CD4-positive, alpha-beta T cell (primary cell): Measurements from ENCODE around the gene NDUFC1. TPM values are rescaled to one million over a fixed set of nuclear protein-coding genes. Genes with fewer than 3 reads are reported as not detected.

Experiments
- ATAC-seq: fragments of 200-7000 bp; cut with Tn5 transposase; one replicate; pipeline ENCODE4 v1.10.0; 2022; ENCODE audit warnings: mild to moderate bottlenecking; ENCODE audit not compliant: poor library complexity
- CTCF ChIA-PET: fragments of 350-600 bp; sonication (Branson Sonifier 250); formaldehyde crosslinking; loops from one replicate; lab custom pipeline; 2021; ENCODE audit warnings: antibody characterized with exemption, inconsistent platforms; lab: Charles Lee
- POLR2A ChIA-PET: fragments of 350-600 bp; sonication (Branson Sonifier 250); formaldehyde crosslinking; loops from one replicate; lab custom pipeline; 2021; ENCODE audit warnings: antibody characterized with exemption, inconsistent platforms; lab: Charles Lee
- DNase-seq, 14 experiments: peaks; one replicate each; pipeline ENCODE4 v3.0.0-alpha.2; 2013 to 2020; ENCODE audit warnings: mixed read lengths in 2 of 14
- H3K27ac ChIP-seq, 2 donors: one replicate each; pipeline versions ENCODE4 v1.5.1 to v1.7.0; 2013; ENCODE audit warnings: low read length in 2 of 2, low read depth in 1 of 2, mild to moderate bottlenecking in 1 of 2
- H3K27me3 ChIP-seq, 2 experiments: 1 replicate in 1 of 2; 2 replicates in 1 of 2; pipeline versions ENCODE4 v1.6.1 to v1.7.0; 2013; ENCODE audit warnings: low read length in 2 of 2, control low read depth in 1 of 2, mild to moderate bottlenecking in 1 of 2, moderate library complexity in 1 of 2; ENCODE audit not compliant: insufficient read depth in 2 of 2, control insufficient read depth in 1 of 2
- H3K36me3 ChIP-seq: one replicate; pipeline ENCODE4 v1.6.1; 2013; ENCODE audit warnings: low read length, control low read depth; ENCODE audit not compliant: insufficient read depth
- H3K4me1 ChIP-seq: one replicate; pipeline ENCODE4 v1.6.1; 2013; ENCODE audit warnings: low read length, control low read depth; ENCODE audit not compliant: insufficient read depth
- H3K4me3 ChIP-seq: one replicate; pipeline ENCODE4 v1.5.1; 2013; ENCODE audit warnings: mild to moderate bottlenecking, low read length, moderate library complexity
- H3K9me3 ChIP-seq, 2 experiments: 1 replicate in 1 of 2; 2 replicates in 1 of 2; pipeline versions ENCODE4 v1.6.1 to v1.7.0; 2013; ENCODE audit warnings: low read length in 2 of 2, mild to moderate bottlenecking in 2 of 2, control low read depth in 1 of 2, moderate library complexity in 1 of 2; ENCODE audit not compliant: control insufficient read depth in 1 of 2, insufficient read depth in 1 of 2
- H3K27ac Mint-ChIP-seq: one replicate; pipeline ENCODE4 v1.8.0; 2020; ENCODE audit warnings: mixed read lengths
- H3K27me3 Mint-ChIP-seq: one replicate; pipeline ENCODE4 v1.8.0; 2021; ENCODE audit warnings: mixed read lengths
- H3K36me3 Mint-ChIP-seq: one replicate; pipeline ENCODE4 v1.8.0; 2021; ENCODE audit warnings: low read depth, mixed read lengths
- H3K4me1 Mint-ChIP-seq: one replicate; pipeline ENCODE4 v1.8.0; 2021; ENCODE audit warnings: low read depth, mixed read lengths
- H3K4me3 Mint-ChIP-seq: one replicate; pipeline ENCODE4 v1.8.0; 2020; ENCODE audit warnings: mild to moderate bottlenecking, mixed read lengths
- H3K9me3 Mint-ChIP-seq: one replicate; pipeline ENCODE4 v1.8.0; 2020; ENCODE audit warnings: mixed read lengths
- intact Hi-C, 2 experiments: fragments of 100-400 bp; cut with DNase I in 1 of 2; cut with micrococcal nuclease in 1 of 2; formaldehyde crosslinking; loops; one replicate each; pipeline versions ENCODE4 v1.15.1 to v1.9.0; 2023 to 2025; cut with DNase I, micrococcal nuclease
- total RNA-seq, 174 experiments: library from RNA in 2 of 174; stranded (reverse) in 2 of 174; gene quantifications; one replicate each; pipeline ENCODE4 v1.2.3 and lab custom pipeline; 2021 to 2026
- TF ChIP-seq, protein P1 (sequence below): fragments of 200-600 bp; IDR thresholded peaks from one replicate; pipeline ENCODE4 v1.8.0; 2022; ENCODE audit warnings: antibody characterized with exemption, mild to moderate bottlenecking

The NDUFC1 gene
- total RNA-seq, 2 experiments from 2014 or later = 23.3 to 26.4 TPM

DNA sequence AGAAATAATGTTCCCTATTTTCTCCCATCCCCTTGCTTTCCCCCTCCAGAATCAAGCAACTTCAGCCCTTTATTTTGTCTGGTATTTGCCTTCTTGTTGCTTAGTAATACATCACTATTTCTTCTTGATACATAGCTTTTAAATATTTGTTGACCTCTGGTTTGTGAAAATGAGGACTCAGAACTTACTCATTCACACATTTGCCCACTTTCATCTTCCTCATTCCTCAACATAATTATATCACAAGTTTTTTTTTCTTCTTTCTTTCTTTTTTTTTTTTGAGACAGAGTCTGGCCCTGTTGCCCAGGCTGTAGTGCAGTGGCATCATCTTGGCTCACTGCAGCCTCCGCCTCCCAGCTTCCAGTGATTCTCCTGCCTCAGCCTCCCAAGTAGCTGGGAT, 28.9 kb upstream of the NDUFC1 start:
- Mint-ChIP-seq H3K27ac (no peak overlapping the region), H3K36me3 (peaks cover 59% of the 10 kb centered on the region), H3K4me1 (peaks cover 27% of the 10 kb centered on the region), H3K4me3 (no peak overlapping the region), H3K9me3 (no peaks in the 10 kb centered on the region), H3K27me3 (no peaks in the 10 kb centered on the region)
- Histone ChIP-seq H3K27ac (no peak overlapping the region), H3K9me3 (peaks cover 0 to 5% of the 10 kb centered on the region in 2 experiments), H3K4me1 (peaks cover 6% of the 10 kb centered on the region), H3K36me3 (peaks cover 34% of the 10 kb centered on the region), H3K4me3 (no peak overlapping the region), H3K27me3 (no peaks in the 10 kb centered on the region)
- TF ChIP-seq, protein P1, sequence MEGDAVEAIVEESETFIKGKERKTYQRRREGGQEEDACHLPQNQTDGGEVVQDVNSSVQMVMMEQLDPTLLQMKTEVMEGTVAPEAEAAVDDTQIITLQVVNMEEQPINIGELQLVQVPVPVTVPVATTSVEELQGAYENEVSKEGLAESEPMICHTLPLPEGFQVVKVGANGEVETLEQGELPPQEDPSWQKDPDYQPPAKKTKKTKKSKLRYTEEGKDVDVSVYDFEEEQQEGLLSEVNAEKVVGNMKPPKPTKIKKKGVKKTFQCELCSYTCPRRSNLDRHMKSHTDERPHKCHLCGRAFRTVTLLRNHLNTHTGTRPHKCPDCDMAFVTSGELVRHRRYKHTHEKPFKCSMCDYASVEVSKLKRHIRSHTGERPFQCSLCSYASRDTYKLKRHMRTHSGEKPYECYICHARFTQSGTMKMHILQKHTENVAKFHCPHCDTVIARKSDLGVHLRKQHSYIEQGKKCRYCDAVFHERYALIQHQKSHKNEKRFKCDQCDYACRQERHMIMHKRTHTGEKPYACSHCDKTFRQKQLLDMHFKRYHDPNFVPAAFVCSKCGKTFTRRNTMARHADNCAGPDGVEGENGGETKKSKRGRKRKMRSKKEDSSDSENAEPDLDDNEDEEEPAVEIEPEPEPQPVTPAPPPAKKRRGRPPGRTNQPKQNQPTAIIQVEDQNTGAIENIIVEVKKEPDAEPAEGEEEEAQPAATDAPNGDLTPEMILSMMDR = no peak
- intact Hi-C loops = no loop called here
- POLR2A ChIA-PET = interaction anchor here (0.5 to 1.5 kb wide), 5 partner anchors 28 to 250 kb away, joined by 3 to 5 read pairs (median 3); partner anchors contain the start of gene NAA15
- ATAC-seq (no peak), DNase-seq (no peak)
- CTCF ChIA-PET = interaction anchor here (0.7 to 1.4 kb wide), 2 partner anchors 35 to 134 kb away, joined by 3 to 6 read pairs; no protein-coding TSS in a partner anchor

GRCh38 chr4:139330283-139330682, 28.0 kb upstream of the NDUFC1 start:
- DNase-seq (no peak), ATAC-seq (no peak)
- no peak overlapping the region for H3K27ac ChIP-seq
- Mint-ChIP-seq H3K27ac (peak overlapping the region; percentile 29), H3K36me3 (peaks cover 64% of the 10 kb centered on the region), H3K9me3 (no peaks in the 10 kb centered on the region), H3K4me1 (peaks cover 33% of the 10 kb centered on the region), H3K27me3 (no peaks in the 10 kb centered on the region), H3K4me3 (no peak overlapping the region)
- peaks cover 29% of the 10 kb centered on the region for H3K36me3 ChIP-seq
- intact Hi-C loops = no loop called here
- POLR2A ChIA-PET = interaction anchor here (1.2 to 1.3 kb wide), 2 partner anchors 30 to 35 kb away, joined by 3 to 5 read pairs; no protein-coding TSS in a partner anchor
- TF ChIP-seq, protein P1 = no peak
- H3K27me3 ChIP-seq = no peaks in the 10 kb centered on the region
- CTCF ChIA-PET = interaction anchor here (0.8 kb wide), 1 partner anchor 29 kb away, joined by 3 read pairs; the partner anchor contains the start of gene NAA15
- H3K4me3 ChIP-seq = no peak overlapping the region
- peaks cover 6% of the 10 kb centered on the region for H3K4me1 ChIP-seq
- peaks cover 0 to 5% of the 10 kb centered on the region in 2 experiments for H3K9me3 ChIP-seq

DNA sequence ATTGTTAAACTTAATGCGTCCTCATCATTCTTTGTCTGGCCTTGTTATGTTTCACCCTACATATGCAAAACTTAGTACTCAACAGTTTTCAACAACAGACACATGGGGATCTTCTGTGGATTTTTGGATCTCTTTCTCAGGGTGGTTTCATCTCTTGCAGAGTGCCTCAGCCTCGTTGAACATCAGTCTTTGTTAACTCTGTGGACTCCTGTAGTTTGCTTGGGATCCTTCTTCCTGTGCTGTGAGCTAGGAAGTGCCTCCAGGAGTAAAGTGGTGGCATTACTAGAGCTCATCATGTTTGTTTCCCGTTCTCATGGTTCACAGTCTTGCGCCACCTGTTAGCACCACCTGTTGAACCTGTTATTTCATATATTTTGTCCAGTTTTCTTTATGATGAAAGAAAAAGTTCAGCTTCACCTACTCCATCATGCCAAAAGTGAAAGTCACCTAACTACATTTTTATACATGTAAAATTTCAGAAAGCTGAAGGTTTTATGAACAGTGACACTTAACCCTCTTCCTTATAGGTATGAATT, 27.5 kb upstream of the NDUFC1 start:
- no peak for ATAC-seq
- H3K4me3 Mint-ChIP-seq = no peak overlapping the region
- peaks cover 6% of the 10 kb centered on the region for H3K4me1 ChIP-seq
- no peak for DNase-seq
- no peaks in the 10 kb centered on the region for H3K9me3 Mint-ChIP-seq
- peaks cover 0 to 5% of the 10 kb centered on the region in 2 experiments for H3K9me3 ChIP-seq
- peak overlapping the region; percentile 29 for H3K27ac Mint-ChIP-seq
- intact Hi-C loops = no loop called here
- H3K27me3 Mint-ChIP-seq = no peaks in the 10 kb centered on the region
- no peak overlapping the region for H3K4me3 ChIP-seq
- POLR2A ChIA-PET = interaction anchor here (1.2 to 1.3 kb wide), 2 partner anchors 29 to 34 kb away, joined by 3 to 5 read pairs; no protein-coding TSS in a partner anchor
- peaks cover 59% of the 10 kb centered on the region for H3K36me3 Mint-ChIP-seq
- TF ChIP-seq, protein P1 = no peak
- H3K27me3 ChIP-seq = no peaks in the 10 kb centered on the region
- peaks cover 23% of the 10 kb centered on the region for H3K36me3 ChIP-seq
- H3K27ac ChIP-seq = no peak overlapping the region
- H3K4me1 Mint-ChIP-seq = peaks cover 38% of the 10 kb centered on the region
- CTCF ChIA-PET = interaction anchor here (0.8 kb wide), 1 partner anchor 29 kb away, joined by 3 read pairs; the partner anchor contains the start of gene NAA15
